GM12801 (cell line): ENCODE data around the gene FHIT.

Experiments
- TF ChIP-seq, protein P1 (sequence below): IDR thresholded peaks from one replicate; pipeline ENCODE4 v1.5.1; 2011; ENCODE audit warnings: control low read depth; ENCODE audit not compliant: insufficient read length; ENCODE audit errors: extremely low read depth

Gene FHIT

DNA sequence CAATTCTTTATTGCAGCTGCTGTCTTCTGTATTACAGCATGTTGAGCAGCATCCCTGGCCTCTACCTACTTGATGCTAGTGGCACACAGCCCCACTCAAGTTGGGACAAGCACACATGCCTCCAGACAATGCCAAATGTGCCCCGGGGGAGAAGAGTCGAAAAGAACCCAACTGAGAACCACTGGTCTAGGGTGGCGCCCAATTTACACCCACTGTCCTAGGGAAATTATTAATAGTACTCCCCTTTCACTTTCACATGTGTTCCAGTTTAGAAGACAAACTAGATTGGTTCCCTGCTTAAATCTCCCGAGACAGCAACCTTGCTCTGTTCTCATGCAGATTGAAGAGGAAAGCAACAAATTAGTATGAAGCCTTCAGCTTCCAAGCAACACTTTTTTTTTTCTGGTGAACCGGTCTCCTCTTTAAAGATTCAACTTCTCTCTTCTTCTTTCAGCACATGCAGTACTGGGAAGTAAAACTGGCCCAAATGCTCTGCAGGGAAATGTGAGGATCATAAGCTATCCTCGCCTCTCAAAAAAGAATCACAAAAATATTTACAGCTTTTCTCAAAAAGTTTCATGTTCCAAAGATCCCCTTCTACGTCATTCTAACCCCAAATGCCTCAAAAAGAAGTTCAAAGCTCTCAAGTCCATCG is 1377.5 kb downstream of the FHIT start:
- TF ChIP-seq, protein P1, sequence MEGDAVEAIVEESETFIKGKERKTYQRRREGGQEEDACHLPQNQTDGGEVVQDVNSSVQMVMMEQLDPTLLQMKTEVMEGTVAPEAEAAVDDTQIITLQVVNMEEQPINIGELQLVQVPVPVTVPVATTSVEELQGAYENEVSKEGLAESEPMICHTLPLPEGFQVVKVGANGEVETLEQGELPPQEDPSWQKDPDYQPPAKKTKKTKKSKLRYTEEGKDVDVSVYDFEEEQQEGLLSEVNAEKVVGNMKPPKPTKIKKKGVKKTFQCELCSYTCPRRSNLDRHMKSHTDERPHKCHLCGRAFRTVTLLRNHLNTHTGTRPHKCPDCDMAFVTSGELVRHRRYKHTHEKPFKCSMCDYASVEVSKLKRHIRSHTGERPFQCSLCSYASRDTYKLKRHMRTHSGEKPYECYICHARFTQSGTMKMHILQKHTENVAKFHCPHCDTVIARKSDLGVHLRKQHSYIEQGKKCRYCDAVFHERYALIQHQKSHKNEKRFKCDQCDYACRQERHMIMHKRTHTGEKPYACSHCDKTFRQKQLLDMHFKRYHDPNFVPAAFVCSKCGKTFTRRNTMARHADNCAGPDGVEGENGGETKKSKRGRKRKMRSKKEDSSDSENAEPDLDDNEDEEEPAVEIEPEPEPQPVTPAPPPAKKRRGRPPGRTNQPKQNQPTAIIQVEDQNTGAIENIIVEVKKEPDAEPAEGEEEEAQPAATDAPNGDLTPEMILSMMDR = no peak

DNA sequence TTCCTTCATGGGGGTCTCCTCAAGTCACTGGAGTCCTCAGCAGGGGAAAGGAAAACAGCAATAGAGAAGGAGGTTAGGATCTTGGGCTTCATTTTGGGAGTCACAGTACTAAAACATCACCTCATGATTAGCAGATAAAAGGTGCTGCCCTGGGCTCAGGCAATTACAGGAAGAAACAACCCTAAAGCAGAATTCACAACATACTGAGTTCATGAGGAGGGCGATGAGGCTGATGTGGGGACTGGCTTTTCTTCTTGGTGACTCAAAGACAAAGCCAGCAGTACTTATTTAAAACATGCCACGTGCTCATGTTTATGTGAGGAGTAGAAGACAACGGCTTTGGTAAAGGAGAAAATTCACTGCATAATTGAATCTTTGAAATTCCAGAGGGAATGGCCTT is 1379.1 kb downstream of the FHIT start:
- TF ChIP-seq, protein P1 = no peak

DNA sequence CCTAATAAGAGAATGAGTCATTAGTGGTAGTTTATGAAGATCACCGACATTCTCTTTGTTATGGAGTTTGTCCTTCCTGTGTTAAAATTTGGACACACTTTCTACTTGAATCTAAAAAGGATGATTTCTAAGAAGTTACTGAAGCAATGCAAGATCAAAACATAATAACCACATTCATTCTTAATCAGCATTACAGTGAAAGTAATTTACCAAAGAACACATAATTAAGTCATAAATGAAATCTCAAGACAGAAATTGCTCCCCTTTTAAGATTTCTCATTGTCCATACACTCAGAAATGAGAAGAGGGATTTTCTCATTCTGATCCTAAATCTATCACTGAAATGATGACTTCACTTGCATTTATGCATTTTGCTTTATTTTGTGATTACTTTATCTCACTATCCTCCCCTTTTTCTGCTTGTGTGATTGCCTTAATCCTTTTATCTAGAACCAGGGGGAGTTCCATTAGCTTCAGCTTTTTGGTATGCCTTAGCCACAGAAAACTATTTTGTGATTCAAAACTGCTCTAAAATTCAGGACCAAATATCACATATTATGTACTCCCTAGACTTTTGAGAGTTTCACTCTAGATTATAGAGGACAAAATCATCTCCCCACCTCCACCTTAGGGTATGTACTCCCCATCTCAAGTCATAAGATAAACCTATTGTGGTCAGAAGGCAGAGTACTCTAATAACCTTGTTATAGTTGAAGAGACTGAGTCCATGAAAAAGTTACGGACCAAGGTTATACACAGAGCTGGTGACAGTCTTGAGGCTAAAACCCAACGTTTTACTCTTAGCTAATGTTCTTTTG is 1383.9 kb downstream of the FHIT start:
- TF ChIP-seq, protein P1 = no peak

DNA sequence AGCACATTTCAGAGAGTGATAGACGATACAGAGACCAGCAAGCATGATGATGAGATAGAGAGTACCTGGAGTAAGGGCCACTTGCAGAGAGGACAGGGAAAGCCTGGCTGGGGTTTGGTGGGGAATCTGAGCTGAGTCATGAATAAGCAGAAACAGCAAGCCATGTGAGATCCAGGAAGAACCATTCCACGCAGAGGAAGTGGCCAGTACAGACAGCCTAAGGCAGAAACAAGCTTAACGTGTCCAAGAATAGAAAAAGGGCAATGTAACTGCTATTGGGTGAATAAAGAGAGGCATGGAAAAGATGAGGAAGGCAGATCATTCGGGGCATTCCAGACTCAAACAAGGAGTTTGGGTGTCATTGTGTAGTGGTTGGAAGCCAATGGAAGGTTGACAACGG is 1385.2 kb downstream of the FHIT start:
- TF ChIP-seq, protein P1 = no peak

DNA sequence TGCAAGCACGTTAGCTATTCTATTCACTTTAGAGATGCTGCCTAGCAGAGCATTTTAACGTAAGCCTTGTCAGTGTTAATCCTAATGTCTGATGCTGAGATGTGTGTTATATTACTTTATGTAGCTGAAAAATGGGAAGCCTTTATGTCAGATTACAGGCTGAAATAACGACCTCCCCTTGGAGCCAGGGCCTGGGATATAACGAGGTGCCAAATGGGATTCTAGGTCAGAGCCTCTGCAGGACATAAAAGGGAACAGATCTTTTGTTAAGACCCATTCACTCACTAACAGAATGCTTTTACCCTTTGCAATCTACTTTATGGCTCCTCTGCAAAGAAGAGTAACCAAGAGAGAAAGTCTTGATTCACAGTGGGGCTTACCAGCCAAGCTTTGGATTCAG is 1385.9 kb downstream of the FHIT start:
- TF ChIP-seq, protein P1 = no peak

DNA sequence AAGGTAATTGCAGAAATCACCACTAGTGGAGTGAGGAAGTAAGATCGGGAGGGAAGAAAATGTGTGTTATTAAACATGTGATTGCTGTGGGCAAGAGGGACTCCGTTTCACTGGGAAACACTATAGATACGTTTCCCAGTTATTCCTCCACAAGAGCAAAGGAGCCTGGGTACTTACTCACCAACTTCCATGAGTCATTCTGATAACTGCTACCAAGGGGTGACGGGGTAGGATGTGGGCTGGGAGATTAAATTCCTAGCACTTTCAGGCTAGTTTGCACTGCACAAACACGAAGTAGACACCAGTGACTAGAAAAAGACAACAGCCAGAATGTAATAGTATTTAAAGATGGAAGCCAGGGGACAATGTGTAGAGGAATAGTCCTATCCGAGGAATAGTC is 1388.6 kb downstream of the FHIT start:
- TF ChIP-seq, protein P1 = no peak

DNA sequence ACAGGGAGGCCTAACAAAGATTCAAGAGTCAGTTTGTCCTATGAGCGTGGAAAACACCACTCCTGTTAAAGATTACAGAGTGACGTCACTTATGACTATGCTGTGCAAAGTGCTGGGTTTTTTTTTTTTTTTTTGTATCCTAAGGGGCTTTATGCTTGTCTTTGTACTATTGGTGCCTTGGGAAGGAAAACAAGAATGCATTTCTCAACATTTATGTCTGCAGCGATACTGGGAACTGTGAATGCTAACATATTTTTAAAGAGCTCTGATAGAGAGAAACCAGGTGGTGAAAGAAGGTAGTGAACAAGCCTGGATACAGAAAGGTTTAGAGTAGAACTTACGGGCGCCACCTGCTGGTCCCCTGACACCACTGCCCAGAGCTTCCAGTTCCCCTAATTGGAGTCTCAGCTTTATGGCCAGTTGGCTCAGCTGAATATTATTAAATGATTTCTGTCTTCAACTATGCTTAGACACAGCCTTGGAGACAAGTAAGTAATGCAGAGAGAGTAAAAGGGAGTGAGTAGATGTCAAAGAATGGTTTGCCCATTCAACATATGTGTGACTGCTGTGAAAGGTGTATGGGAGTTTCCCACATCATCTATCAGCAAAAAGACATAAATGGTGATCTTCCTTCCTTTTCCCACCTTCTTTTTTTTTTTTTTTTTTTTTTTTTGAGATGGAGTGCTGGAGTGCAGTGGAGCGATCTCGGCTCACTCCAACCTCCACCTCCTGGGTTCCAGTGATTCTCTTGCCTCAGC is 1393.5 kb downstream of the FHIT start:
- TF ChIP-seq, protein P1 = peak; percentile 38
